ENCODE measurements around the gene CYB5D1. TPM values are rescaled to one million over a fixed set of nuclear protein-coding genes. Genes with fewer than 3 reads are reported as not detected.
"Not testable (repeated sequence)": the region's sequence is repeated elsewhere in the genome, so short reads cannot be mapped to it uniquely, and the experiment has no call there.

CYB5D1 gene, protein sequence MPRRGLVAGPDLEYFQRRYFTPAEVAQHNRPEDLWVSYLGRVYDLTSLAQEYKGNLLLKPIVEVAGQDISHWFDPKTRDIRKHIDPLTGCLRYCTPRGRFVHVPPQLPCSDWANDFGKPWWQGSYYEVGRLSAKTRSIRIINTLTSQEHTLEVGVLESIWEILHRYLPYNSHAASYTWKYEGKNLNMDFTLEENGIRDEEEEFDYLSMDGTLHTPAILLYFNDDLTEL
- 10 to 100 TPM; 11.6 to 14.9 (median 12.0) TPM for total RNA-seq

DNA sequence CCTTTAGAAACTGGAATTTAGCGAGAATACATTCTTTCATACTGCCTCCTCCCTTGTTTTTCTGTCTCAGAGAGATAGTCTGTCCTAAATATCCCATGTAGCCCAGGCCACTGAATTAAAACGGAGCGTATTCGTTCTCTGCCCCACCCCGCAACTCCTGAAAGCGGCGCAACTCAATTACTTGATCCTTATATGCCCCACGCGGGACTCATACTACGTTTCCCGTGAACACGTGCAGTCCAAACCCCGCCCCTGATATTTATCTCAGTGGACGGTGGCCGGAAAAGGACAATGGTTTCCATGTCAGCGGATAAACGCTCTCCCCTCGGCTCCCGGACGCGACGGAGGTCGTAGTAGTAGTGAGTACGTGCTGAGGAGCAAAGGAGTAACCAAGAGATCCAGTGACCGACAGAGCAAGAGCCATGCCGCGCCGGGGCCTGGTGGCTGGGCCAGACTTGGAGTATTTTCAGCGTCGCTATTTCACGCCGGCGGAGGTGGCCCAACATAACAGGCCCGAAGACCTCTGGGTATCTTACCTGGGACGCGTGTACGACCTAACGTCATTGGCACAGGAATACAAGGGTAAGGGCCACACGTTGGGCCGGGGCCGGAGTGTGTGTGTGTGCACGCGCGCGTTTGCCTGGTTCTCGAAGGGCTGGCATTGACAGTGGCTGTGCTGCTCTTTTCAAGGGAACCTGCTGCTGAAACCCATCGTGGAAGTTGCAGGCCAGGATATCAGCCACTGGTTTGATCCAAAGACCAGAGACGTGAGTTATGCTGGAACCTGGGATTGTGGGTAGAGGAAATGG lies at the start of gene CYB5D1:
TSS of gene CYB5D1 (plus strand) at position 291 of the 809 bp plus-strand sequence. CDS start at position 423, 132 bp downstream.
- Histone ChIP-seq H3K9me3 (no peaks in the 10 kb centered on the region), H3K27ac (replicated peaks in 1 of 4) (peak within 1 kb of the TSS; percentile 91 to 95 (median 94)), H3K27me3 (no peaks in the 10 kb centered on the region), H3K4me1 (peaks cover 30 to 53% (median 43%) of the 10 kb centered on the region in 4 donors), H3K36me3 (peaks cover 9 to 26% (median 20%) of the 10 kb centered on the region in 4 donors), H3K4me3 (peak within 1 kb of the TSS; percentile 69 to 76 (median 74))
- TF ChIP-seq POLR2AphosphoS5 (IDR thresholded peaks at IDR 0.05) (peak; percentile 85 to 86), EP300 (IDR thresholded peaks at IDR 0.05) (no peak)
- TF ChIP-seq, protein P1, sequence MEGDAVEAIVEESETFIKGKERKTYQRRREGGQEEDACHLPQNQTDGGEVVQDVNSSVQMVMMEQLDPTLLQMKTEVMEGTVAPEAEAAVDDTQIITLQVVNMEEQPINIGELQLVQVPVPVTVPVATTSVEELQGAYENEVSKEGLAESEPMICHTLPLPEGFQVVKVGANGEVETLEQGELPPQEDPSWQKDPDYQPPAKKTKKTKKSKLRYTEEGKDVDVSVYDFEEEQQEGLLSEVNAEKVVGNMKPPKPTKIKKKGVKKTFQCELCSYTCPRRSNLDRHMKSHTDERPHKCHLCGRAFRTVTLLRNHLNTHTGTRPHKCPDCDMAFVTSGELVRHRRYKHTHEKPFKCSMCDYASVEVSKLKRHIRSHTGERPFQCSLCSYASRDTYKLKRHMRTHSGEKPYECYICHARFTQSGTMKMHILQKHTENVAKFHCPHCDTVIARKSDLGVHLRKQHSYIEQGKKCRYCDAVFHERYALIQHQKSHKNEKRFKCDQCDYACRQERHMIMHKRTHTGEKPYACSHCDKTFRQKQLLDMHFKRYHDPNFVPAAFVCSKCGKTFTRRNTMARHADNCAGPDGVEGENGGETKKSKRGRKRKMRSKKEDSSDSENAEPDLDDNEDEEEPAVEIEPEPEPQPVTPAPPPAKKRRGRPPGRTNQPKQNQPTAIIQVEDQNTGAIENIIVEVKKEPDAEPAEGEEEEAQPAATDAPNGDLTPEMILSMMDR (IDR thresholded peaks at IDR 0.05), result peak in 1 of 3 experiments; percentile 7
- peak; percentile 98 for DNase-seq (ENCODE audit: extremely low spot score)
- intact Hi-C loops (cut with DNase I), result no loop called here
- 3% methylated on average over 35 of the region's 48 CpGs for WGBS

DNA sequence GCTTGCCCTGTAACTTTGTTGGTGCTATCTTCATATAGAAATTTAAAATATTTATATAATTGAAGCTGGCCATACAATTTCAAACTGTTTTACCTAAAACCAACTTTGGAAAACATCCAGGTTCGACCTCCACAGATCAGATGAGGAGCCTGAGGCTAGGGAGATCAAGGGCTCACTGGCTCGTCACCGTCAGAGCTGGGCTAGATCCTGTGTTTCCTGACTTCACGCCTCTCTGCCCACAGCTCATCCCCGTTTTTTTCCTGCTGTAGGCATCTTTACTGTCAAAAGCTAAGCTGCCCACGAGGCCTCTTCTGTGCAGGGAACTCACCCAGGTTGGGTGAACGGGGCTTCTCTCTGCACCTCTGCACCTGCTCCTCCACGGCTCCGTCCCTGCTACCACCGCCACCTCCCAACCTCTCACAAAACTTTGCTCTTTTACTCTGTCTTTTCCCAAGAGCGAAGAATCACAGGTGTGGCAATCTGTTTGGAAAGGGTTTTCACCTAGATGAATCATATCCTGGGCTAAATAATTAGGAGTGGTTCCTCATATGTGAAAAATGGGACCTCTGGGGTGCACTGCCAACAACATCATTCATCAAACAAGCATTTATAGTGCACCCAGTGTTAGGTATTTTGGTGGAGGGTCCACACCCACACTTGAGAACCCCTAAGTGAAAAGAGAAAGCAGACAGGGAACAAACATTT lies 48.6 kb upstream of the CYB5D1 start:
- no peaks in the 10 kb centered on the region for H3K4me1 ChIP-seq
- 73% methylated on average over 11 of the region's 11 CpGs for WGBS
- H3K27ac ChIP-seq (replicated peaks in 1 of 4), result no peak overlapping the region
- no peaks in the 10 kb centered on the region for H3K9me3 ChIP-seq
- no peaks in the 10 kb centered on the region for H3K36me3 ChIP-seq
- TF ChIP-seq, protein P1 (IDR thresholded peaks at IDR 0.05), result no peak
- DNase-seq (ENCODE audit: extremely low spot score), result no peak
- H3K27me3 ChIP-seq, result peaks cover 0 to 24% (median 0%) of the 10 kb centered on the region in 4 donors
- no peak overlapping the region for H3K4me3 ChIP-seq
- intact Hi-C loops (cut with DNase I), result no loop called here

DNA sequence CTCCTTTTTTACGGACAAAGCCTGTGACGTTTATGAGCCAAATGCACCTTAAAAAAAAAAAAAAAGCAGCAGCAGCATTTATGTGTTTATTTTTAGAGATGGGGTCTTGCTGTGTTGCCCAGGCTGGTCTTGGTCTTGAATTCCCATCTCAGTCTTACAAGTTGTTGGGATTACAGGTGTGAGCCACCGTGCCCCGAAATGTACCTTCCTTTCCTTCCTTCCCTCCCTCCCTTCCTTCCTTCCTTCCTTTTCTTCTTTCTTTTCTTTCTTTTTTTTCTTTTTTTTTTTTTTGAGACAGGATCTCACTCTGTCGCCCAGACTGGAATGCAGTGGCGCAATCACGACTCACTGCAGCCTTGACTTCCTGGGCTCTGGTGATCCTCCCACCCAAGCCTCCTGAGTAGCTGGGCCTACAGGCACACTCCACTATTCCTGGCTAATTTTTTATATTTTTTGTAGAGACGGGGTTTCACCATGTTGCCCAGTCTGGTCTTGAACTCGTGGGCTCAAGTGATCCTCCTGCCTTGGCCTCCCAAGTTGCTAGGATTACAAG lies 47.9 kb upstream of the CYB5D1 start:
- H3K4me3 ChIP-seq; intact Hi-C loops (cut with DNase I); H3K27ac ChIP-seq (replicated peaks in 1 of 4); H3K4me1 ChIP-seq; H3K36me3 ChIP-seq; DNase-seq (ENCODE audit: extremely low spot score); H3K9me3 ChIP-seq: not testable (repeated sequence)
- 85% methylated on average over 9 of the region's 9 CpGs for WGBS
- H3K27me3 ChIP-seq, result peaks cover 0 to 18% (median 0%) of the 10 kb centered on the region in 4 donors

DNA sequence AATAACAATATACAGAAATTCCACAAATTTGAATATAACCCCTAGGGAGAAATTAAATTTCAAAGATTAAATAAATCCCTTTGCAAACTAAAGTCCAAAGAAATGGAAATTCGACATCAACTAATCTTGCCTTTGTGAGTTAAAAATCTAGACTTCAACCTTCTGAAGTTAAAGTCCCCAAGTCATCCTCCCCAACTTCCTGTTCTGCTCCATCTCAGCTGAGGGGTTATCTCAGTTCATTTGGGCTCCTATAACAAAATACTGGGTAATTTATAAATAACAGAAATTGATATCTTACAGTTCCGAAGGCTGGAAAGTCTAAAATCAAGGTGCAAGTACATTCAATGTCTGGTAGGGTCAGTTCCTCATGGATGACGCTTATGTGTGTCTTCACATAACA lies 46.6 kb upstream of the CYB5D1 start:
- Histone ChIP-seq H3K27ac (replicated peaks in 1 of 4) (no peak overlapping the region), H3K4me1 (no peaks in the 10 kb centered on the region), H3K4me3 (no peak overlapping the region), H3K36me3 (no peaks in the 10 kb centered on the region), H3K27me3 (peaks cover 0 to 17% (median 0%) of the 10 kb centered on the region in 4 donors), H3K9me3 (no peaks in the 10 kb centered on the region)
- TF ChIP-seq, protein P1 (IDR thresholded peaks at IDR 0.05), result no peak
- TF ChIP-seq EP300 (IDR thresholded peaks at IDR 0.05) (no peak), POLR2AphosphoS5 (IDR thresholded peaks at IDR 0.05) (no peak), POLR2A (IDR thresholded peaks at IDR 0.05; ENCODE audit: low read depth) (no peak)
- no peak for DNase-seq (ENCODE audit: extremely low spot score)
- 77% methylated on average over 3 of the region's 3 CpGs for WGBS
- intact Hi-C loops (cut with DNase I), result no loop called here

DNA sequence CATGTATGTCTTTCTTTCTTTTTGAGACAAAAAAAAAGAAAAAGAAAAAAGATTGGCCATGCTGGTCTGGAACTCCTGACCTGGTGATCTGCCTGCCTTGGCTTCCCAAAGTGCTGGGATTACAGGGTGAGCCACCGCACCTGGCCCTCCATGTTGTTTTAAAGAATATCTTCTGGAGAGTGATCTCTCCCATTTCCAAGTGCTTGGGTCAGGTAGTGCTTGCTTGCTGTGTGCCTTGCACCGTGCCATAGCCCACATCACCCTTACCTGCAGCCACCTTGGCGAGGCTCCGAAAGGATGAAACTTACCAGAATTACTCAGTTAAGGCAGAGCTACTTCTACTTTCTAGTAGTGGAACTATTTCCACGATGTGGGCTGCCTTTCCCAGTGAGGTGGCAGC lies 42.8 kb upstream of the CYB5D1 start:
- Histone ChIP-seq H3K4me1 (no peaks in the 10 kb centered on the region), H3K4me3 (no peak overlapping the region), H3K27me3 (peaks cover 0 to 9% (median 0%) of the 10 kb centered on the region in 4 donors), H3K9me3 (no peaks in the 10 kb centered on the region), H3K27ac (replicated peaks in 1 of 4) (no peak overlapping the region), H3K36me3 (no peaks in the 10 kb centered on the region)
- DNase-seq (ENCODE audit: extremely low spot score), result no peak
- TF ChIP-seq POLR2A (IDR thresholded peaks at IDR 0.05; ENCODE audit: low read depth), result no peak
- TF ChIP-seq POLR2AphosphoS5 (IDR thresholded peaks at IDR 0.05), result no peak
- TF ChIP-seq EP300 (IDR thresholded peaks at IDR 0.05), result no peak
- TF ChIP-seq, protein P1 (IDR thresholded peaks at IDR 0.05), result no peak
- intact Hi-C loops (cut with DNase I), result no loop called here
- WGBS, result 93% methylated on average over 5 of the region's 5 CpGs

All from esophagus muscularis mucosa (tissue), 4 donors.